WTC11 (cell line): Measurements from ENCODE around the gene FGFR2. TPM values are rescaled to one million over a fixed set of nuclear protein-coding genes. Genes with fewer than 3 reads are reported as not detected.

Experiments used
- ATAC-seq: fragments of 200-7000 bp; cut with Tn5 transposase; 2 replicates; pipeline ENCODE4 v1.10.0; 2021; ENCODE audit warnings: mild to moderate bottlenecking, moderate library complexity
- CTCF ChIA-PET: fragments of 300-600 bp; sonication (Branson Sonifier 250); formaldehyde crosslinking; loops from one replicate; lab custom pipeline; 2021; ENCODE audit warnings: antibody characterized with exemption; lab: Charles Lee
- POLR2A ChIA-PET: fragments of 350-600 bp; sonication (Branson Sonifier 250); formaldehyde crosslinking; loops from one replicate; lab custom pipeline; 2021; ENCODE audit warnings: antibody characterized with exemption; lab: Charles Lee
- DNase-seq: peaks from one replicate; pipeline ENCODE4 v3.0.0; 2021; ENCODE audit warnings: low spot score
- H3K27ac Mint-ChIP-seq: 2 replicates; pipeline ENCODE4 v1.8.0; 2021; ENCODE audit warnings: mixed read lengths
- H3K27me3 Mint-ChIP-seq: 2 replicates; pipeline ENCODE4 v1.8.0; 2021; ENCODE audit warnings: low read depth, mild to moderate bottlenecking, moderate library complexity, mixed read lengths
- H3K36me3 Mint-ChIP-seq: 2 replicates; pipeline ENCODE4 v1.8.0; 2021; ENCODE audit warnings: mixed read lengths
- H3K4me1 Mint-ChIP-seq: 2 replicates; pipeline ENCODE4 v1.8.0; 2022; ENCODE audit warnings: mixed read lengths
- H3K4me3 Mint-ChIP-seq: 2 replicates; pipeline ENCODE4 v1.8.0; 2021; ENCODE audit warnings: mild to moderate bottlenecking, moderate library complexity, mixed read lengths
- H3K9me3 Mint-ChIP-seq: 2 replicates; pipeline ENCODE4 v1.8.0; 2021; ENCODE audit warnings: mixed read lengths
- FOXJ3 ChIP-seq: sonication (generic); formaldehyde crosslinking; IDR thresholded peaks from 2 replicates; pipeline ENCODE4 v1.9.0; 2021; ENCODE audit warnings: missing genetic modification reagents, mild to moderate bottlenecking, borderline replicate concordance
- FOXP1 ChIP-seq: sonication (generic); formaldehyde crosslinking; IDR thresholded peaks from 2 replicates; pipeline ENCODE4 v1.8.0; 2022; ENCODE audit warnings: missing genetic modification reagents, mild to moderate bottlenecking, moderate library complexity, borderline replicate concordance
- HMGA2 ChIP-seq: fragments of 250-450 bp; sonication (Bioruptor Pico); IDR thresholded peaks from 2 replicates; pipeline ENCODE4 v1.4.0; 2021; ENCODE audit warnings: mild to moderate bottlenecking, moderate library complexity
- JUN ChIP-seq: sonication (generic); formaldehyde crosslinking; IDR thresholded peaks from 2 replicates; pipeline ENCODE4 v1.8.0; 2023; ENCODE audit warnings: mild to moderate bottlenecking, missing genetic modification reagents
- NFATC4 ChIP-seq: fragments of 250-450 bp; sonication (Bioruptor Pico); IDR thresholded peaks from 2 replicates; pipeline ENCODE4 v1.9.0; 2021; ENCODE audit warnings: mild to moderate bottlenecking
- NFYB ChIP-seq: sonication (generic); formaldehyde crosslinking; conservative IDR thresholded peaks from 2 replicates; pipeline ENCODE4 v1.8.0; 2022; ENCODE audit warnings: low read depth, missing genetic modification reagents
- PREB ChIP-seq: sonication (generic); formaldehyde crosslinking; IDR thresholded peaks from 2 replicates; pipeline ENCODE4 v1.8.1; 2022; ENCODE audit warnings: mild to moderate bottlenecking, missing genetic modification reagents, moderate library complexity, borderline replicate concordance
- USF2 ChIP-seq: sonication (generic); formaldehyde crosslinking; IDR thresholded peaks from 2 replicates; pipeline ENCODE4 v1.8.1; 2023; ENCODE audit warnings: mild to moderate bottlenecking, missing genetic modification reagents, moderate library complexity
- ZBTB43 ChIP-seq: sonication (generic); formaldehyde crosslinking; IDR thresholded peaks from 2 replicates; pipeline ENCODE4 v1.8.1; 2023; ENCODE audit warnings: mild to moderate bottlenecking, missing genetic modification reagents
- ZNF263 ChIP-seq: sonication (generic); formaldehyde crosslinking; IDR thresholded peaks from 2 replicates; pipeline ENCODE4 v1.8.1; 2022; ENCODE audit warnings: low read depth, mild to moderate bottlenecking, moderate library complexity, missing genetic modification reagents
- ZNF423 ChIP-seq: fragments of 250-450 bp; sonication (Bioruptor Pico); IDR thresholded peaks from 2 replicates; pipeline ENCODE4 v2.1.2; 2022; ENCODE audit warnings: mild to moderate bottlenecking, moderate library complexity
- total RNA-seq: library from RNA; stranded (reverse); gene quantifications from 3 replicates; pipeline ENCODE4 v1.2.3, GENCODE V29; 2021
- TF ChIP-seq, protein P1 (sequence below): sonication (generic); formaldehyde crosslinking; IDR thresholded peaks from 2 replicates; pipeline ENCODE4 v1.8.0; 2022; ENCODE audit warnings: mild to moderate bottlenecking, missing genetic modification reagents
- TF ChIP-seq, protein P2 (sequence below): sonication (generic); formaldehyde crosslinking; IDR thresholded peaks from 2 replicates; pipeline ENCODE4 v1.8.1; 2022; ENCODE audit warnings: missing genetic modification reagents, borderline replicate concordance
- TF ChIP-seq, protein P3 (sequence below): sonication (generic); formaldehyde crosslinking; IDR thresholded peaks from 2 replicates; pipeline ENCODE4 v1.8.0; 2023; ENCODE audit warnings: missing genetic modification reagents, mild to moderate bottlenecking, borderline replicate concordance
- TF ChIP-seq, protein P4 (sequence below): fragments of 250-450 bp; sonication (Bioruptor Pico); IDR thresholded peaks from 2 replicates; pipeline ENCODE4 v1.9.0; 2021; ENCODE audit warnings: mild to moderate bottlenecking

The FGFR2 gene
- total RNA-seq, 1 experiment from 2014 or later = 95.0 TPM

GRCh38 chr10:121516093-121516865 is 82.0 kb downstream of the FGFR2 start:
- Mint-ChIP-seq H3K36me3 (peaks cover 85% of the 10 kb centered on the region), H3K4me1 (peaks cover 56% of the 10 kb centered on the region), H3K9me3 (no peaks in the 10 kb centered on the region), H3K27ac (peak overlapping the region; percentile 43), H3K4me3 (no peak overlapping the region), H3K27me3 (no peaks in the 10 kb centered on the region)
- TF ChIP-seq ZNF423 (CRISPR knock-in tag) = no peak
- no peak for TF ChIP-seq FOXJ3 (CRISPR knock-in tag)
- TF ChIP-seq, protein P1, sequence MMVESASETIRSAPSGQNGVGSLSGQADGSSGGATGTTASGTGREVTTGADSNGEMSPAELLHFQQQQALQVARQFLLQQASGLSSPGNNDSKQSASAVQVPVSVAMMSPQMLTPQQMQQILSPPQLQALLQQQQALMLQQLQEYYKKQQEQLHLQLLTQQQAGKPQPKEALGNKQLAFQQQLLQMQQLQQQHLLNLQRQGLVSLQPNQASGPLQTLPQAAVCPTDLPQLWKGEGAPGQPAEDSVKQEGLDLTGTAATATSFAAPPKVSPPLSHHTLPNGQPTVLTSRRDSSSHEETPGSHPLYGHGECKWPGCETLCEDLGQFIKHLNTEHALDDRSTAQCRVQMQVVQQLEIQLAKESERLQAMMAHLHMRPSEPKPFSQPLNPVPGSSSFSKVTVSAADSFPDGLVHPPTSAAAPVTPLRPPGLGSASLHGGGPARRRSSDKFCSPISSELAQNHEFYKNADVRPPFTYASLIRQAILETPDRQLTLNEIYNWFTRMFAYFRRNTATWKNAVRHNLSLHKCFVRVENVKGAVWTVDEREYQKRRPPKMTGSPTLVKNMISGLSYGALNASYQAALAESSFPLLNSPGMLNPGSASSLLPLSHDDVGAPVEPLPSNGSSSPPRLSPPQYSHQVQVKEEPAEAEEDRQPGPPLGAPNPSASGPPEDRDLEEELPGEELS (CRISPR knock-in tag) = no peak
- no peak for TF ChIP-seq FOXP1 (CRISPR knock-in tag)
- TF ChIP-seq NFYB = no peak
- ChIA-PET CTCF (interaction anchor here (0.9 kb wide), 1 partner anchor 80 kb away, joined by 3 read pairs; no protein-coding TSS in a partner anchor), POLR2A (no interaction called here)
- ATAC-seq (no peak), DNase-seq (no peak)

GRCh38 chr10:121514141-121514865 is 83.9 kb downstream of the FGFR2 start:
- DNase-seq (no peak), ATAC-seq (no peak)
- peaks cover 68% of the 10 kb centered on the region for H3K4me1 Mint-ChIP-seq
- ChIA-PET POLR2A (no interaction called here), CTCF (no interaction called here)
- no peaks in the 10 kb centered on the region for H3K9me3 Mint-ChIP-seq
- no peak overlapping the region for H3K4me3 Mint-ChIP-seq
- no peaks in the 10 kb centered on the region for H3K27me3 Mint-ChIP-seq
- peaks cover 70% of the 10 kb centered on the region for H3K36me3 Mint-ChIP-seq
- H3K27ac Mint-ChIP-seq = peak overlapping the region; percentile 76
- no peak for TF ChIP-seq ZBTB43 (CRISPR knock-in tag)
- no peak for TF ChIP-seq ZNF263 (CRISPR knock-in tag)
- TF ChIP-seq USF2 = no peak
- TF ChIP-seq, protein P2, sequence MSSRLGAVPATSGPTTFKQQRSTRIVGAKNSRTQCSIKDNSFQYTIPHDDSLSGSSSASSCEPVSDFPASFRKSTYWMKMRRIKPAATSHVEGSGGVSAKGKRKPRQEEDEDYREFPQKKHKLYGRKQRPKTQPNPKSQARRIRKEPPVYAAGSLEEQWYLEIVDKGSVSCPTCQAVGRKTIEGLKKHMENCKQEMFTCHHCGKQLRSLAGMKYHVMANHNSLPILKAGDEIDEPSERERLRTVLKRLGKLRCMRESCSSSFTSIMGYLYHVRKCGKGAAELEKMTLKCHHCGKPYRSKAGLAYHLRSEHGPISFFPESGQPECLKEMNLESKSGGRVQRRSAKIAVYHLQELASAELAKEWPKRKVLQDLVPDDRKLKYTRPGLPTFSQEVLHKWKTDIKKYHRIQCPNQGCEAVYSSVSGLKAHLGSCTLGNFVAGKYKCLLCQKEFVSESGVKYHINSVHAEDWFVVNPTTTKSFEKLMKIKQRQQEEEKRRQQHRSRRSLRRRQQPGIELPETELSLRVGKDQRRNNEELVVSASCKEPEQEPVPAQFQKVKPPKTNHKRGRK = no peak
- TF ChIP-seq, protein P3, sequence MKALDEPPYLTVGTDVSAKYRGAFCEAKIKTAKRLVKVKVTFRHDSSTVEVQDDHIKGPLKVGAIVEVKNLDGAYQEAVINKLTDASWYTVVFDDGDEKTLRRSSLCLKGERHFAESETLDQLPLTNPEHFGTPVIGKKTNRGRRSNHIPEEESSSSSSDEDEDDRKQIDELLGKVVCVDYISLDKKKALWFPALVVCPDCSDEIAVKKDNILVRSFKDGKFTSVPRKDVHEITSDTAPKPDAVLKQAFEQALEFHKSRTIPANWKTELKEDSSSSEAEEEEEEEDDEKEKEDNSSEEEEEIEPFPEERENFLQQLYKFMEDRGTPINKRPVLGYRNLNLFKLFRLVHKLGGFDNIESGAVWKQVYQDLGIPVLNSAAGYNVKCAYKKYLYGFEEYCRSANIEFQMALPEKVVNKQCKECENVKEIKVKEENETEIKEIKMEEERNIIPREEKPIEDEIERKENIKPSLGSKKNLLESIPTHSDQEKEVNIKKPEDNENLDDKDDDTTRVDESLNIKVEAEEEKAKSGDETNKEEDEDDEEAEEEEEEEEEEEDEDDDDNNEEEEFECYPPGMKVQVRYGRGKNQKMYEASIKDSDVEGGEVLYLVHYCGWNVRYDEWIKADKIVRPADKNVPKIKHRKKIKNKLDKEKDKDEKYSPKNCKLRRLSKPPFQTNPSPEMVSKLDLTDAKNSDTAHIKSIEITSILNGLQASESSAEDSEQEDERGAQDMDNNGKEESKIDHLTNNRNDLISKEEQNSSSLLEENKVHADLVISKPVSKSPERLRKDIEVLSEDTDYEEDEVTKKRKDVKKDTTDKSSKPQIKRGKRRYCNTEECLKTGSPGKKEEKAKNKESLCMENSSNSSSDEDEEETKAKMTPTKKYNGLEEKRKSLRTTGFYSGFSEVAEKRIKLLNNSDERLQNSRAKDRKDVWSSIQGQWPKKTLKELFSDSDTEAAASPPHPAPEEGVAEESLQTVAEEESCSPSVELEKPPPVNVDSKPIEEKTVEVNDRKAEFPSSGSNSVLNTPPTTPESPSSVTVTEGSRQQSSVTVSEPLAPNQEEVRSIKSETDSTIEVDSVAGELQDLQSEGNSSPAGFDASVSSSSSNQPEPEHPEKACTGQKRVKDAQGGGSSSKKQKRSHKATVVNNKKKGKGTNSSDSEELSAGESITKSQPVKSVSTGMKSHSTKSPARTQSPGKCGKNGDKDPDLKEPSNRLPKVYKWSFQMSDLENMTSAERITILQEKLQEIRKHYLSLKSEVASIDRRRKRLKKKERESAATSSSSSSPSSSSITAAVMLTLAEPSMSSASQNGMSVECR (CRISPR knock-in tag) = no peak
- no peak for TF ChIP-seq NFATC4 (CRISPR knock-in tag)
- TF ChIP-seq JUN (CRISPR knock-in tag) = no peak
- no peak for TF ChIP-seq HMGA2
- TF ChIP-seq PREB (CRISPR knock-in tag) = no peak
- TF ChIP-seq, protein P4, sequence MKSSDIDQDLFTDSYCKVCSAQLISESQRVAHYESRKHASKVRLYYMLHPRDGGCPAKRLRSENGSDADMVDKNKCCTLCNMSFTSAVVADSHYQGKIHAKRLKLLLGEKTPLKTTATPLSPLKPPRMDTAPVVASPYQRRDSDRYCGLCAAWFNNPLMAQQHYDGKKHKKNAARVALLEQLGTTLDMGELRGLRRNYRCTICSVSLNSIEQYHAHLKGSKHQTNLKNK (CRISPR knock-in tag) = no peak
